Activated CD4-positive, CD25-positive, alpha-beta regulatory T cell treated with anti-CD3 and anti-CD28 coated beads, Interleukin-2, amount 50 U/mL, for 72 hours (primary cell): ENCODE measurements around the gene KIAA0513.

Experiments used
- DNase-seq: peaks from one replicate; pipeline ENCODE4 v3.0.0; 2021

KIAA0513 gene

GRCh38 chr16:85139881-85140339, 112.3 kb downstream of the KIAA0513 start:
- no peak for DNase-seq

- DNase-seq: no peak
Measured at GRCh38 chr16:85140455-85141012, 112.9 kb downstream of the KIAA0513 start.

- no peak for DNase-seq
Measured at GRCh38 chr16:85141491-85142128, 114.0 kb downstream of the KIAA0513 start.

- DNase-seq: no peak
Measured at GRCh38 chr16:85142129-85142513, 114.5 kb downstream of the KIAA0513 start.

GRCh38 chr16:85142771-85143211, 115.2 kb downstream of the KIAA0513 start:
- DNase-seq: no peak
